Heart left ventricle (tissue), 13 donors: ENCODE data around the gene ITGA7.

Experiments
- CTCF ChIP-seq, 12 donors: fragments of 200-600 bp; sonication (generic) in 4 of 12; IDR thresholded peaks; one replicate each; pipeline versions ENCODE4 v1.5.0 to v1.8.0; 2018 to 2022; ENCODE audit warnings: antibody characterized with exemption in 12 of 12, mild to moderate bottlenecking in 5 of 12
- POLR2A ChIP-seq, 2 donors: fragments of 450-650 bp; IDR thresholded peaks; one replicate each; pipeline ENCODE4 v1.6.1; 2017; ENCODE audit warnings: antibody characterized with exemption in 2 of 2, mild to moderate bottlenecking in 2 of 2, moderate library complexity in 2 of 2
- donor health status: ischemic (EF 13 %, LVEDD 7.1; RV severe dilation, severe dysfunction).
- donor health status: DM: no; HTN: yes; CAD: no.
- donor health status: DM: no; HTN: no; CAD: no.
- donor health status: ischemic (EF 25% LVEDD 6.9; RV normal size, moderate dysfunction).
- donor health status: ischemic (EF 25% LVEDD 5.7; RV mildly dilated, moderate dysfunction).
- donor health status: ischemic (EF 35%, LVEDD 5.7; RV mildly dilated, moderate dysfunction).
- donor health status: nonischemic (EF 11% LVEDD 7.7; RV severe dilation, severe dysfunction).
- donor health status: DM: yes; HTN: yes; CAD: no.
- donor health status: PGD.
- donor health status: ischemic (EF 29% LVEDD 5.4; RV normal size, mild dysfunction).
- donor health status: nonischemic (EF 23%, LVEDD 6.1; RV moderate dilation, normal function).

- TF ChIP-seq CTCF (IDR thresholded peaks at IDR 0.05) (no peak), POLR2A (IDR thresholded peaks at IDR 0.05) (no peak)
Observed at GRCh38 chr12:55703901-55704761, 3.6 kb downstream of the ITGA7 start.
